ENCODE measurements around the gene ICAM5.
"Not testable (repeated sequence)": the region's sequence is repeated elsewhere in the genome, so short reads cannot be mapped to it uniquely, and the experiment has no call there.

ICAM5 gene

GRCh38 chr19:10270616-10271394 lies 18.9 kb upstream of the ICAM5 start, which contains the start of gene ICAM1:
Gene ICAM1 (plus strand): TSS chr19:10271120. CDS start chr19:10271160, 40 bp downstream.
- peak; percentile 78 for DNase-seq

- DNase-seq: no peak
Observed at GRCh38 chr19:10271543-10272086, 18.1 kb upstream of the ICAM5 start.

- DNase-seq: no peak
Observed at GRCh38 chr19:10274589-10274988, 15.2 kb upstream of the ICAM5 start.

- no peak for DNase-seq
Observed at GRCh38 chr19:10277795-10278589, 11.8 kb upstream of the ICAM5 start.

- DNase-seq: no peak
Observed at GRCh38 chr19:10278935-10279334, 10.8 kb upstream of the ICAM5 start.

GRCh38 chr19:10279737-10280442 lies 9.9 kb upstream of the ICAM5 start:
- no peak for DNase-seq

- not testable (repeated sequence) for DNase-seq
Observed at GRCh38 chr19:10282043-10282442, 7.7 kb upstream of the ICAM5 start.

- no peak for DNase-seq
Observed at GRCh38 chr19:10283301-10284064, 6.3 kb upstream of the ICAM5 start.

GRCh38 chr19:10284065-10284959 lies 5.4 kb upstream of the ICAM5 start:
- no peak for DNase-seq

- DNase-seq: no peak
Observed at GRCh38 chr19:10284960-10285278, 4.8 kb upstream of the ICAM5 start.

GRCh38 chr19:10285393-10285792 lies 4.4 kb upstream of the ICAM5 start:
- DNase-seq: no peak

GRCh38 chr19:10286803-10287737 lies 2.7 kb upstream of the ICAM5 start, which contains the start of gene ICAM4:
Gene ICAM4 (plus strand): TSS chr19:10286955. CDS start chr19:10287013, 58 bp downstream.
- no peak for DNase-seq

GRCh38 chr19:10288662-10289166 lies 1.0 kb upstream of the ICAM5 start:
- DNase-seq: peak; percentile 61

GRCh38 chr19:10289167-10289835 lies 451 bp upstream of the ICAM5 start:
- no peak for DNase-seq

GRCh38 chr19:10290357-10290875 lies 664 bp downstream of the ICAM5 start:
- no peak for DNase-seq

GRCh38 chr19:10290876-10291553 lies 1.3 kb downstream of the ICAM5 start:
- DNase-seq: no peak

- no peak for DNase-seq
Observed at GRCh38 chr19:10291554-10292205, 1.9 kb downstream of the ICAM5 start.
